Lower leg skin (tissue), 3 donors: ENCODE results near the gene CRAMP1.

Experiments used
- POLR2A ChIP-seq, 2 donors: fragments of 450-650 bp; IDR thresholded peaks; one replicate each; pipeline ENCODE4 v1.6.1; 2016 to 2017; ENCODE audit warnings: antibody characterized with exemption in 2 of 2, mild to moderate bottlenecking in 1 of 2, moderate library complexity in 1 of 2
- TF ChIP-seq, protein P1 (sequence below), 3 donors: fragments of 450-650 bp; IDR thresholded peaks; one replicate each; pipeline ENCODE4 v1.5.1; 2016; ENCODE audit warnings: antibody characterized with exemption in 3 of 3, mild to moderate bottlenecking in 3 of 3, moderate library complexity in 2 of 3

DNA sequence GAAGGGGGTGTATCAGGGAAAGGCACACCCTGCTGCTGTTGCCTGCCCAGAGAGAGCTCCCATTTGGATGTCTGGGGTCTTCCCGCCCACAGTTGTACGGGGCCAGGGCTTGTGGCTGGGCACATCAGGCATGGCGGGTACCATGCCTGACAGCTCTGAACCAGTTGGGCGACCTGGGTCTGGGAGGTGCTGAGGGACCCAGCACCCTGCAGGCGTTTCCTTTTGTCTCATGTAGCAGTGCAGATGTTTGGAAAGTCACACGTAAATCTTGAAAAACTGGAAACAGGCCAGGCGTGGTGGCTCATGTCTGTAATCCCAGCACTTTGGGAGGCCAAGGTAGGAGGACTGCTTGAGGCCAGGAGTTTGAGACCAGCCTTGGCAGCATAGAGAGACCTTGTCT is 57.5 kb downstream of the CRAMP1 start:
- TF ChIP-seq, protein P1, sequence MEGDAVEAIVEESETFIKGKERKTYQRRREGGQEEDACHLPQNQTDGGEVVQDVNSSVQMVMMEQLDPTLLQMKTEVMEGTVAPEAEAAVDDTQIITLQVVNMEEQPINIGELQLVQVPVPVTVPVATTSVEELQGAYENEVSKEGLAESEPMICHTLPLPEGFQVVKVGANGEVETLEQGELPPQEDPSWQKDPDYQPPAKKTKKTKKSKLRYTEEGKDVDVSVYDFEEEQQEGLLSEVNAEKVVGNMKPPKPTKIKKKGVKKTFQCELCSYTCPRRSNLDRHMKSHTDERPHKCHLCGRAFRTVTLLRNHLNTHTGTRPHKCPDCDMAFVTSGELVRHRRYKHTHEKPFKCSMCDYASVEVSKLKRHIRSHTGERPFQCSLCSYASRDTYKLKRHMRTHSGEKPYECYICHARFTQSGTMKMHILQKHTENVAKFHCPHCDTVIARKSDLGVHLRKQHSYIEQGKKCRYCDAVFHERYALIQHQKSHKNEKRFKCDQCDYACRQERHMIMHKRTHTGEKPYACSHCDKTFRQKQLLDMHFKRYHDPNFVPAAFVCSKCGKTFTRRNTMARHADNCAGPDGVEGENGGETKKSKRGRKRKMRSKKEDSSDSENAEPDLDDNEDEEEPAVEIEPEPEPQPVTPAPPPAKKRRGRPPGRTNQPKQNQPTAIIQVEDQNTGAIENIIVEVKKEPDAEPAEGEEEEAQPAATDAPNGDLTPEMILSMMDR (IDR thresholded peaks at IDR 0.05) = no peak
- TF ChIP-seq POLR2A (IDR thresholded peaks at IDR 0.05) = no peak
